Cerebellar cortex (tissue), 1 donor: ENCODE results near the gene B4GAT1.
"Not testable (repeated sequence)": the region's sequence is repeated elsewhere in the genome, so short reads cannot be mapped to it uniquely, and the experiment has no call there.

Experiments used
- DNase-seq: peaks from one replicate; pipeline ENCODE4 v3.0.0-alpha.2; 2015; ENCODE audit warnings: low spot score

The B4GAT1 gene

GRCh38 chr11:66322732-66323427 lies 24.5 kb downstream of the B4GAT1 start:
- DNase-seq: no peak

- DNase-seq: no peak
Measured at GRCh38 chr11:66321606-66322005, 25.8 kb downstream of the B4GAT1 start.

GRCh38 chr11:66320748-66321147 lies 26.7 kb downstream of the B4GAT1 start:
- not testable (repeated sequence) for DNase-seq

GRCh38 chr11:66320289-66320688 lies 27.1 kb downstream of the B4GAT1 start:
- DNase-seq: not testable (repeated sequence)

GRCh38 chr11:66318600-66318970 lies 28.8 kb downstream of the B4GAT1 start:
- DNase-seq: no peak

GRCh38 chr11:66317723-66318599 lies 29.5 kb downstream of the B4GAT1 start:
- DNase-seq: no peak

- DNase-seq: no peak
Measured at GRCh38 chr11:66317322-66317722, 30.1 kb downstream of the B4GAT1 start.

- no peak for DNase-seq
Measured at GRCh38 chr11:66316849-66317251, 30.6 kb downstream of the B4GAT1 start, which contains the start of gene CD248. Gene CD248 (minus strand): TSS chr11:66317044. CDS start chr11:66317027, 17 bp downstream.

- no peak for DNase-seq
Measured at GRCh38 chr11:66315921-66316811, 31.3 kb downstream of the B4GAT1 start.

- DNase-seq: no peak
Measured at GRCh38 chr11:66315498-66315885, 31.9 kb downstream of the B4GAT1 start.

- no peak for DNase-seq
Measured at GRCh38 chr11:66314561-66315497, 32.6 kb downstream of the B4GAT1 start.

GRCh38 chr11:66314186-66314501 lies 33.3 kb downstream of the B4GAT1 start:
- DNase-seq: no peak

GRCh38 chr11:66313321-66314185 lies 33.9 kb downstream of the B4GAT1 start:
- no peak for DNase-seq

- peak; percentile 94 for DNase-seq
Measured at GRCh38 chr11:66312549-66313320, 34.7 kb downstream of the B4GAT1 start.

GRCh38 chr11:66311965-66312548 lies 35.4 kb downstream of the B4GAT1 start:
- no peak for DNase-seq

GRCh38 chr11:66311470-66311964 lies 35.9 kb downstream of the B4GAT1 start:
- peak; percentile 35 for DNase-seq

- DNase-seq: not testable (repeated sequence)
Measured at GRCh38 chr11:66310803-66311440, 36.5 kb downstream of the B4GAT1 start.

- no peak for DNase-seq
Measured at GRCh38 chr11:66310324-66310723, 37.1 kb downstream of the B4GAT1 start.
